Esophagus muscularis mucosa (tissue), 4 donors: Measurements from ENCODE around the gene AFF2. TPM values are rescaled to one million over a fixed set of nuclear protein-coding genes. Genes with fewer than 3 reads are reported as not detected.
A peak's percentile ranks its signal among the peaks of the same experiment; 100 is the strongest.

Experiments used
- DNase-seq: peaks from one replicate; pipeline ENCODE4 v3.0.0-alpha.2; 2017; ENCODE audit errors: extremely low spot score
- H3K27ac ChIP-seq, 4 donors: fragments of 200-600 bp; sonication (generic); replicated peaks in 1 of 4; 1 replicate in 3 of 4; 2 replicates in 1 of 4; pipeline ENCODE4 v1.5.1; 2016 to 2019; ENCODE audit warnings: mild to moderate bottlenecking in 1 of 4
- H3K27me3 ChIP-seq, 4 donors: fragments of 200-600 bp; sonication (generic); one replicate each; pipeline versions ENCODE4 v1.5.1 to v1.6.0; 2016 to 2019
- H3K36me3 ChIP-seq, 4 donors: fragments of 200-600 bp; sonication (generic); one replicate each; pipeline ENCODE4 v1.5.1; 2016 to 2019
- H3K4me1 ChIP-seq, 4 donors: fragments of 200-600 bp; sonication (generic); one replicate each; pipeline ENCODE4 v1.5.1; 2016 to 2019
- H3K4me3 ChIP-seq, 4 donors: fragments of 200-600 bp; sonication (generic); 1 replicate in 2 of 4; 2 replicates in 2 of 4; pipeline ENCODE4 v1.5.1; 2016 to 2019; ENCODE audit warnings: mild to moderate bottlenecking in 4 of 4, moderate library complexity in 1 of 4
- H3K9me3 ChIP-seq, 4 donors: fragments of 200-600 bp; sonication (generic); 1 replicate in 3 of 4; 2 replicates in 1 of 4; pipeline ENCODE4 v1.5.1; 2016 to 2019
- EP300 ChIP-seq: sonication (generic); formaldehyde crosslinking; IDR thresholded peaks from one replicate; pipeline ENCODE4 v1.6.1; 2017; ENCODE audit warnings: antibody characterized with exemption
- POLR2A ChIP-seq: fragments of 450-650 bp; IDR thresholded peaks from one replicate; pipeline ENCODE4 v1.6.1; 2017; ENCODE audit warnings: antibody characterized with exemption, moderate library complexity, mild to moderate bottlenecking, low read depth
- POLR2AphosphoS5 ChIP-seq, 2 donors: sonication (generic); formaldehyde crosslinking; IDR thresholded peaks; one replicate each; pipeline ENCODE4 v1.6.1; 2017; ENCODE audit warnings: antibody characterized with exemption in 2 of 2
- WGBS: methylation state at CpG from one replicate; pipeline ENCODE4 v1.1.5; 2018; 5-methylcytosine and 5-hydroxymethylcytosine counted together
- intact Hi-C: fragments of 100-400 bp; cut with DNase I; formaldehyde crosslinking; loops from one replicate; pipeline ENCODE4 v1.15.1; 2023
- total RNA-seq, 4 donors: library from RNA; depleted of rRNA; stranded (reverse); fragments of >200 nt; gene quantifications; one replicate each; pipeline versions ENCODE4 v1.1.0 to v1.2.1, GENCODE V29; 2016
- TF ChIP-seq, protein P1 (sequence below), 3 experiments: fragments of 200-600 bp in 2 of 3; fragments of 450-650 bp in 1 of 3; sonication (generic) in 2 of 3; IDR thresholded peaks; one replicate each; pipeline ENCODE4 v1.5.1; 2017 to 2019; ENCODE audit warnings: antibody characterized with exemption in 3 of 3, mild to moderate bottlenecking in 2 of 3, moderate library complexity in 1 of 3

Gene AFF2
- total RNA-seq, 4 donors from 2014 or later, result 3.8 to 10.8 (median 6.8) TPM

DNA sequence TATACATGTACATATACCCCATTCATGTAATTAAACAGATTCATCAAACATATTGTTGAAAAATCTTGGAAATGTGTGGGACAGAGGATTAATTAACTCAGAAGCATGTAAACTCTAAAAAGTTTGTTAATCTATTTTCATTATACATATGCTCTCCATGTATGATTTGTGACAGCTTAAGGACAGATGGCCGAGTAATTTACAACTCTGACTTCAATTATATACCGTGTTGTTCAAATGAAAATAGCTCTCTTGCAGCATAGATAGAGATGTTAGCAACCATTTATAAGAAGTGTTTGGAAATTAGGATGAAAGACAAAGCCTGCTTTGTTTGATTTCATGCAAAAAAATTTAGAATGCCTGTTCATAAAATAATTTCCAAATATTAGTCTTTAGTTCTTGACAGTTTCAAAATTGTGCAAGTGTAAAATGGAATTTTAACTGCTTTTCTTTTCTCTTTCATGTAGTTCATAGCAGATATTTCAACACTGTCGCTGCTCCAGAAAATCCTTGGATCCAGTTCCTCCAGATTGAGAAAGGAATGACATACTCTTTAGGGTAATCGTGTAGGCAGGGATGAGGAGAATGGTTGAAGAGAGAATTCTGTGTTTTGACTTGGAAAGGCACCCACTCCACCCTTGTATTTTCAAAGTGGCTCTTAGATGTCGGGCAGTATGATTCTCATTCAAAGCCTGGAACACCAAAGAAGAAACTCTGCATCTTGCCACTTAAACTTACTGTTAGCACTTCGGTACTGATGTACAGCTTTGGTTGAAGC is 23.1 kb downstream of the AFF2 start:
- TF ChIP-seq POLR2AphosphoS5 (IDR thresholded peaks at IDR 0.05), result no peak
- TF ChIP-seq POLR2A, result no peak
- no peak for TF ChIP-seq EP300
- TF ChIP-seq, protein P1, sequence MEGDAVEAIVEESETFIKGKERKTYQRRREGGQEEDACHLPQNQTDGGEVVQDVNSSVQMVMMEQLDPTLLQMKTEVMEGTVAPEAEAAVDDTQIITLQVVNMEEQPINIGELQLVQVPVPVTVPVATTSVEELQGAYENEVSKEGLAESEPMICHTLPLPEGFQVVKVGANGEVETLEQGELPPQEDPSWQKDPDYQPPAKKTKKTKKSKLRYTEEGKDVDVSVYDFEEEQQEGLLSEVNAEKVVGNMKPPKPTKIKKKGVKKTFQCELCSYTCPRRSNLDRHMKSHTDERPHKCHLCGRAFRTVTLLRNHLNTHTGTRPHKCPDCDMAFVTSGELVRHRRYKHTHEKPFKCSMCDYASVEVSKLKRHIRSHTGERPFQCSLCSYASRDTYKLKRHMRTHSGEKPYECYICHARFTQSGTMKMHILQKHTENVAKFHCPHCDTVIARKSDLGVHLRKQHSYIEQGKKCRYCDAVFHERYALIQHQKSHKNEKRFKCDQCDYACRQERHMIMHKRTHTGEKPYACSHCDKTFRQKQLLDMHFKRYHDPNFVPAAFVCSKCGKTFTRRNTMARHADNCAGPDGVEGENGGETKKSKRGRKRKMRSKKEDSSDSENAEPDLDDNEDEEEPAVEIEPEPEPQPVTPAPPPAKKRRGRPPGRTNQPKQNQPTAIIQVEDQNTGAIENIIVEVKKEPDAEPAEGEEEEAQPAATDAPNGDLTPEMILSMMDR (IDR thresholded peaks at IDR 0.05), result no peak
- no peak overlapping the region for H3K4me3 ChIP-seq
- H3K9me3 ChIP-seq, result no peaks in the 10 kb centered on the region
- H3K4me1 ChIP-seq, result no peaks in the 10 kb centered on the region
- 55% methylated on average over 6 of the region's 6 CpGs for whole genome bisulfite sequencing
- no peak for DNase-seq
- intact Hi-C loops, result no loop called here
- H3K27me3 ChIP-seq, result no peaks in the 10 kb centered on the region
- H3K27ac ChIP-seq, result no peak overlapping the region
- H3K36me3 ChIP-seq, result no peaks in the 10 kb centered on the region

DNA sequence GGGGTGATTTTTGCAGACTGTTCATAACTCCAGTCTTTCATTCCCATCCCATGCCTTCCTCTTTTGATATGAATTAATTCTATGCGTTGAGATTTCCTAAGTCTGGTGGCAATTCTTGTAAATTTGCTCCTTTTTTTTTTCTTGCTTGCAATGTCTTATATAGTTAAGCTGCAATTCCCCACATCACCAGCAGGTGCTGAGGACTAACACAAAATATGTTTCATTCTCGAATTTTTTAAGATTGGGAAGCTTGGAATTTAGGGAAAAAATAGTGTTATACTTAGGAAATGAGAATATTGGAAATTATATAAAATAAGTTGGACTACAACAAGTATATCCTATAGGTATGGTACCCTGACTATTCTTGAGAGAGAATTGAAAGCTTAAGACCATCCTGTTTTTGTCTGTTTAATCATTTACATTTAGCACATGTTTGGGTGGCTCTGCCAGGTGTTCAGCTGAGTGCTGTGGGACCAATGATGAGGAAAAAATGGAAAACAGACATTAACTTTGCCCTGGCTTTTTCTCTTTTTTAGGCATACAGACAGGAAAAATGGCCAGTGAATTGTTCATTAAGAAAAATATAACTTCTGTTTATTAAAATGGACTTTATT is 30.2 kb downstream of the AFF2 start:
- H3K27me3 ChIP-seq, result no peaks in the 10 kb centered on the region
- DNase-seq, result no peak
- TF ChIP-seq, protein P1 (IDR thresholded peaks at IDR 0.05), result peak in 2 of 3 experiments; percentile 46 to 47
- TF ChIP-seq POLR2AphosphoS5 (IDR thresholded peaks at IDR 0.05), result no peak
- H3K36me3 ChIP-seq, result no peaks in the 10 kb centered on the region
- H3K4me3 ChIP-seq, result no peak overlapping the region
- 12% methylated on average over 2 of the region's 2 CpGs for WGBS
- intact Hi-C loops, result no loop called here
- H3K4me1 ChIP-seq, result no peaks in the 10 kb centered on the region
- no peaks in the 10 kb centered on the region for H3K9me3 ChIP-seq
- H3K27ac ChIP-seq, result no peak overlapping the region

DNA sequence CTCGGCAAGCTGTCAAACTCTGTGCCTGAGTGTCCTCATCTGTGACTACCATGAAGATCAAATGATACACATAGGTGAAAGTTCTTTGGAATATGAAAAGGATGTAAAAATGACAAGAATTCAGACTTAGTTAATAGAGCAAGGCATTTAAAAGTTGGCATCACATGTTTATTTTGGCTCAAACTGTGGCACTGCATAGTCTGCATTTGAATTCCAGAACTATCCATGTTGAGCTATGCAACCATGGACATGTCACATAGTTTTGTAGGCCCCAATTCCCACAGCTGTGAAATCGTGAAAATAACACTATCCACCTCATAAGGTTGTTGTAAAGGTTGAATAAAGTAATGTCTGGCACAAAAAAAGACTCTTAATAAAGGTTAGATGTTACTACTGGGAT is 33.9 kb downstream of the AFF2 start:
- H3K4me3 ChIP-seq, result no peak overlapping the region
- H3K9me3 ChIP-seq, result no peaks in the 10 kb centered on the region
- no peaks in the 10 kb centered on the region for H3K36me3 ChIP-seq
- TF ChIP-seq EP300 (no peak), POLR2A (no peak), POLR2AphosphoS5 (IDR thresholded peaks at IDR 0.05) (no peak)
- TF ChIP-seq, protein P1 (IDR thresholded peaks at IDR 0.05), result no peak
- H3K4me1 ChIP-seq, result no peaks in the 10 kb centered on the region
- intact Hi-C loops, result no loop called here
- H3K27ac ChIP-seq, result no peak overlapping the region
- 68% methylated on average over 2 of the region's 2 CpGs for WGBS
- no peak for DNase-seq
- H3K27me3 ChIP-seq, result no peaks in the 10 kb centered on the region

DNA sequence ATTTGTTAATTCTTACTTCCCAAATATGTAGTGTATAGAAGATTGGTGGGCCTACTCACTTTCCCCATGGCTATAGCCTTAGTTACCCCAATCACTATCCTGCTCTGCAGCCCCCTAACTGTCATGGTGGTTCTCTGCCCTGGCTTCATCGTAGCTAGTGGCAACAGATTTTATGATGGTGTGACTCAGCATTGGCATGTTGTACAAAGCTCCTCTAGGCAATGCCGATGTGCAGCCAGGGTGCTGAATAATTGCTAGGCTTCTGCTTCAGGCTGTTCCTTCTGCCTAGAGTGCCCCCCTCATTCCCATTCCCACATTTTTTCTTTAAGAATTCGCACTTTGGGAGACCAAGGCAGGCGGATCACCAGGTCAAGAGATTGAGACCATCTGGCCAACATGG is 35.2 kb downstream of the AFF2 start:
- H3K36me3 ChIP-seq, result no peaks in the 10 kb centered on the region
- intact Hi-C loops, result no loop called here
- TF ChIP-seq, protein P1 (IDR thresholded peaks at IDR 0.05), result no peak
- TF ChIP-seq POLR2A, result no peak
- TF ChIP-seq POLR2AphosphoS5 (IDR thresholded peaks at IDR 0.05), result no peak
- TF ChIP-seq EP300, result no peak
- no peaks in the 10 kb centered on the region for H3K9me3 ChIP-seq
- WGBS, result 76% methylated on average over 4 of the region's 4 CpGs
- no peak overlapping the region for H3K27ac ChIP-seq
- no peak for DNase-seq
- H3K27me3 ChIP-seq, result no peaks in the 10 kb centered on the region
- H3K4me3 ChIP-seq, result no peak overlapping the region
- no peaks in the 10 kb centered on the region for H3K4me1 ChIP-seq
